B cell (primary cell): ENCODE data around the gene ZNF639. TPM values are rescaled to one million over a fixed set of nuclear protein-coding genes. Genes with fewer than 3 reads are reported as not detected.

Experiments
- polyA plus RNA-seq: library from polyadenylated mRNA; depleted of rRNA; stranded (reverse); fragments of >200 nt; gene quantifications from 2 replicates; pipeline ENCODE4 v1.2.3, GENCODE V29; 2012
- total RNA-seq, 2 donors: library from RNA; stranded (reverse); fragments of 120-200 nt in 1 of 2; gene quantifications; 1 replicate in 1 of 2; 2 replicates in 1 of 2; pipeline versions ENCODE4 v1.2.3 to v1.2.4, GENCODE V29; 2013 to 2022

Gene ZNF639
- total and polyA plus RNA-seq, 2 donors (not counting 1 experiment from before 2014, with no cell fraction given), result 22.4 to 39.8 TPM

Other genes starting within 250 kb of the ZNF639 start
- gene PIK3CA, start 174.7 kb upstream of the ZNF639 start, total RNA-seq, result 59.5 and 61.8 TPM in 2 replicates
- 6.4 and 11.8 TPM in 2 replicates for gene PIK3CA, start 174.7 kb upstream of the ZNF639 start, polyA plus RNA-seq
- gene KCNMB3, start 71.9 kb upstream of the ZNF639 start, total RNA-seq, result 5.7 and 6.1 TPM in 2 replicates
- 3.5 and 4.2 TPM in 2 replicates for gene KCNMB3, start 71.9 kb upstream of the ZNF639 start, polyA plus RNA-seq
- 98.9 and 108 TPM in 2 replicates for gene MFN1, start 24.7 kb downstream of the ZNF639 start, total RNA-seq
- gene MFN1, start 24.7 kb downstream of the ZNF639 start, polyA plus RNA-seq, result 21.7 and 26.0 TPM in 2 replicates
- gene GNB4, start 128.4 kb downstream of the ZNF639 start, total RNA-seq, result 24.0 and 24.6 TPM in 2 replicates
- gene GNB4, start 128.4 kb downstream of the ZNF639 start, polyA plus RNA-seq, result 7.6 and 15.2 TPM in 2 replicates
- gene ACTL6A, start 239.9 kb downstream of the ZNF639 start, total RNA-seq, result 48.5 and 55.1 TPM in 2 replicates
- 26.2 and 64.8 TPM in 2 replicates for gene ACTL6A, start 239.9 kb downstream of the ZNF639 start, polyA plus RNA-seq